HFFc6 (cell line): Measurements from ENCODE around the gene PACSIN1. TPM values are rescaled to one million over a fixed set of nuclear protein-coding genes. Genes with fewer than 3 reads are reported as not detected.

Source experiments
- DNase-seq: peaks from one replicate; pipeline ENCODE4 v3.0.0-alpha.2; 2018
- H3K27ac Mint-ChIP-seq: 2 replicates; pipeline ENCODE4 v1.8.0; 2020; ENCODE audit warnings: mild to moderate bottlenecking, mixed read lengths
- H3K27me3 Mint-ChIP-seq: 2 replicates; pipeline ENCODE4 v1.8.0; 2021; ENCODE audit warnings: mild to moderate bottlenecking, moderate library complexity, mixed read lengths; ENCODE audit not compliant: insufficient read depth
- H3K36me3 Mint-ChIP-seq: 2 replicates; pipeline ENCODE4 v1.8.0; 2021; ENCODE audit warnings: low read depth, mixed read lengths
- H3K4me1 Mint-ChIP-seq: 2 replicates; pipeline ENCODE4 v1.8.0; 2020; ENCODE audit warnings: low read depth, mixed read lengths
- H3K4me3 Mint-ChIP-seq: 2 replicates; pipeline ENCODE4 v1.8.0; 2020; ENCODE audit warnings: mild to moderate bottlenecking, moderate library complexity, mixed read lengths
- H3K9me3 Mint-ChIP-seq: 2 replicates; pipeline ENCODE4 v1.8.0; 2020; ENCODE audit warnings: mild to moderate bottlenecking, mixed read lengths
- CTCF ChIP-seq: fragments of 200-600 bp; sonication (generic); IDR thresholded peaks from 2 replicates; pipeline ENCODE4 v1.5.0; 2021; ENCODE audit warnings: antibody characterized with exemption, mild to moderate bottlenecking
- total RNA-seq, 6 experiments: library from RNA; stranded (reverse); fragmentation: NEBNext Ultra II Directional; extraction: Animal tissue kit (Norgen Biotek cat#: 25700); gene quantifications; 2 replicates in 1 of 6; 3 replicates in 5 of 6; pipeline ENCODE4 v1.2.3, GENCODE V29; 2021

The PACSIN1 gene
- total RNA-seq, 6 experiments from 2014 or later: not detected

GRCh38 chr6:34509782-34510181 is 43.9 kb downstream of the PACSIN1 start:
- peaks cover 6% of the 10 kb centered on the region; the same call in 1 of the 2 replicates for H3K36me3 Mint-ChIP-seq
- 0 out of 2 replicates have a peak, but pooled peaks cover 4% of the 10 kb centered on the region for H3K4me1 Mint-ChIP-seq
- no peak overlapping the region for H3K4me3 Mint-ChIP-seq
- TF ChIP-seq CTCF: no peak
- peaks cover 8% of the 10 kb centered on the region; the same call in 1 of the 2 replicates for H3K9me3 Mint-ChIP-seq
- DNase-seq: no peak
- H3K27me3 Mint-ChIP-seq: peaks cover 25% of the 10 kb centered on the region
- no peak overlapping the region for H3K27ac Mint-ChIP-seq

GRCh38 chr6:34510299-34510698 is 44.4 kb downstream of the PACSIN1 start:
- Mint-ChIP-seq H3K4me3 (no peak overlapping the region), H3K27me3 (peaks cover 25% of the 10 kb centered on the region), H3K4me1 (0 out of 2 replicates have a peak, but pooled peaks cover 4% of the 10 kb centered on the region), H3K36me3 (peaks cover 6% of the 10 kb centered on the region; the same call in 1 of the 2 replicates), H3K27ac (no peak overlapping the region), H3K9me3 (peaks cover 8% of the 10 kb centered on the region; the same call in 1 of the 2 replicates)
- DNase-seq: no peak
- no peak for TF ChIP-seq CTCF

GRCh38 chr6:34511214-34511914 is 45.5 kb downstream of the PACSIN1 start:
- no peak overlapping the region for H3K27ac Mint-ChIP-seq
- H3K4me3 Mint-ChIP-seq: no peak overlapping the region
- H3K9me3 Mint-ChIP-seq: peaks cover 8% of the 10 kb centered on the region; the same call in 1 of the 2 replicates
- DNase-seq: no peak
- TF ChIP-seq CTCF: no peak
- peaks cover 21% of the 10 kb centered on the region for H3K27me3 Mint-ChIP-seq
- peaks cover 6% of the 10 kb centered on the region; the same call in 1 of the 2 replicates for H3K36me3 Mint-ChIP-seq
- 0 out of 2 replicates have a peak, but pooled peaks cover 4% of the 10 kb centered on the region for H3K4me1 Mint-ChIP-seq

- peaks cover 8% of the 10 kb centered on the region; the same call in 1 of the 2 replicates for H3K9me3 Mint-ChIP-seq
- DNase-seq: no peak
- no peak overlapping the region for H3K27ac Mint-ChIP-seq
- peaks cover 24% of the 10 kb centered on the region for H3K27me3 Mint-ChIP-seq
- TF ChIP-seq CTCF: no peak
- no peak overlapping the region for H3K4me3 Mint-ChIP-seq
- H3K4me1 Mint-ChIP-seq: 0 out of 2 replicates have a peak, but pooled peaks cover 4% of the 10 kb centered on the region
- H3K36me3 Mint-ChIP-seq: peaks cover 6% of the 10 kb centered on the region; the same call in 1 of the 2 replicates
These were observed 46.2 kb downstream of the PACSIN1 start for GRCh38 chr6:34511915-34512737.

- no peak overlapping the region for H3K27ac Mint-ChIP-seq
- H3K4me3 Mint-ChIP-seq: no peak overlapping the region
- H3K4me1 Mint-ChIP-seq: 0 out of 2 replicates have a peak, but pooled peaks cover 4% of the 10 kb centered on the region
- no peak for TF ChIP-seq CTCF
- peaks cover 6% of the 10 kb centered on the region; the same call in 1 of the 2 replicates for H3K36me3 Mint-ChIP-seq
- H3K9me3 Mint-ChIP-seq: peaks cover 8% of the 10 kb centered on the region; the same call in 1 of the 2 replicates
- no peak for DNase-seq
- peaks cover 26% of the 10 kb centered on the region for H3K27me3 Mint-ChIP-seq
These were observed 46.9 kb downstream of the PACSIN1 start for GRCh38 chr6:34512738-34513115.
